Measurements from ENCODE around the gene PTPRN2.

PTPRN2 gene

DNA sequence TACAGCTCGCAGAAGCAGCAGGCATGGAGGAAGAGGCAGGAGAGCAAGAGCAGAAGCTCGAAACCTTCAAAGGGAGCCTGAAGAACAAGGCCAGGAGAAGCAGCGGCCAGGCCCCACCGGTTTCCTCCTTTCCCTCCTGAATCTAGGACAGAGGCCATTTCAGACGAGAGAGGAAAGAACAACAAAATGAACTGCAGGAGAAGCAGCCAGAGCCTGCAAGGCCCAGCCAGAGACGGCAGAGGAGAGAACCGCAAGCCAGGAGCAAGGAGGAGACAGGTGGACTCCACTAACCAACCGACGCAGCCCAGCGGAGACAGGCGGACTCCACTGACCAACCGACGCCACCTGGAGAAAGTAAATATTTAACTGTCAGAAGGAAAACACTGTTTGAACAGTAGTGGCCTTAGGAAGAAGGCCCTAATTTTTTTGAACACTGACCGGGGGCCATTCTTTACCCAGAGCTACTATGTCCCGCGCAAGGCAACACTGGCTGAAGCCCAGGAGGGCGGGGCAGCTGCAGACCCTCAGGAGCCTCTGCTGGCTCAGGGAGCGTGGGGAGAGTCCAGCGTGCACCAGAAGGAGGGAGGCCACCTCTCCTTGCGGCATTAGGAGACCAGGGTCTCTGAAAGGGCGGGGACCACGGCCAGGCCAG, 559.2 kb downstream of the PTPRN2 start:
- DNase-seq (ENCODE audit: low spot score) = peak; percentile 61
- no peak overlapping the region for H3K27ac ChIP-seq

GRCh38 chr7:158027646-158028045, 560.0 kb downstream of the PTPRN2 start:
- TF ChIP-seq, protein P1, sequence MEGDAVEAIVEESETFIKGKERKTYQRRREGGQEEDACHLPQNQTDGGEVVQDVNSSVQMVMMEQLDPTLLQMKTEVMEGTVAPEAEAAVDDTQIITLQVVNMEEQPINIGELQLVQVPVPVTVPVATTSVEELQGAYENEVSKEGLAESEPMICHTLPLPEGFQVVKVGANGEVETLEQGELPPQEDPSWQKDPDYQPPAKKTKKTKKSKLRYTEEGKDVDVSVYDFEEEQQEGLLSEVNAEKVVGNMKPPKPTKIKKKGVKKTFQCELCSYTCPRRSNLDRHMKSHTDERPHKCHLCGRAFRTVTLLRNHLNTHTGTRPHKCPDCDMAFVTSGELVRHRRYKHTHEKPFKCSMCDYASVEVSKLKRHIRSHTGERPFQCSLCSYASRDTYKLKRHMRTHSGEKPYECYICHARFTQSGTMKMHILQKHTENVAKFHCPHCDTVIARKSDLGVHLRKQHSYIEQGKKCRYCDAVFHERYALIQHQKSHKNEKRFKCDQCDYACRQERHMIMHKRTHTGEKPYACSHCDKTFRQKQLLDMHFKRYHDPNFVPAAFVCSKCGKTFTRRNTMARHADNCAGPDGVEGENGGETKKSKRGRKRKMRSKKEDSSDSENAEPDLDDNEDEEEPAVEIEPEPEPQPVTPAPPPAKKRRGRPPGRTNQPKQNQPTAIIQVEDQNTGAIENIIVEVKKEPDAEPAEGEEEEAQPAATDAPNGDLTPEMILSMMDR (IDR thresholded peaks at IDR 0.05) = no peak
- no peak overlapping the region for H3K27ac ChIP-seq
- peak; percentile 33 for DNase-seq (ENCODE audit: low spot score)

More for the DNA sequence above, 559.2 kb downstream of the PTPRN2 start:
- H3K4me3 ChIP-seq = no peak overlapping the region
- TF ChIP-seq, protein P1 (IDR thresholded peaks at IDR 0.05) = no peak

DNA sequence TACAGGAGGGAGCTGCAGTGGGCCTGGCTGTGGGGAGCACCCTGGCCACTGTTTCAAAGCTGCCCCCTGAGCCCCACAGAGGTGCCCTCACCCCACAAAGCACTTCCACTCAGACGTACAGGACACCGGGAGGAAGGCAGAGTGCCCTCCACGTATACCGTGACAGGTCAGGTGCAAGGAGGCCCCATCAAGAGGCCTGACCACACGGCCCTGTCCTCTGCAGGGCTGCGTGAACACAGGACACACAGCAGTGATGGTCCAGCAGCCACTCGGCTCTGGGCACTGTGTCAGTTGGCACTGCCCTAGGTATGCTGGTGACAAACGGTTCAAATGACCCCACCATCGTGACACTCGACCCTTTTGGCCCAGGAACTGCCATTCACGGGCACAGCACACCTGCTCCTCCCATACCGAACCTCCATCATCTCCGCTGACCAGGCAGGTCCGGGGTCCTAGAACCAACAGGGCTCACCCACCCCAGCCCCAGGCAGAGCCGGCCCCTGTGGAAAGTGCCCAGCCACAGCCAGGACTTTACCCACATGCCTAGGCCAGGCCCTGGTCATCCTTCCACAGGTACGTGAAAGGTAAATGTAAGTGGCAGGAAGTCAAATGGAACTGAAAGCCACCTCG, 560.9 kb downstream of the PTPRN2 start:
- H3K4me3 ChIP-seq = no peak overlapping the region
- TF ChIP-seq, protein P1 (IDR thresholded peaks at IDR 0.05) = no peak
- peak; percentile 54 for DNase-seq (ENCODE audit: low spot score)
- no peak overlapping the region for H3K27ac ChIP-seq

More at GRCh38 chr7:158027646-158028045, 560.0 kb downstream of the PTPRN2 start:
- no peak overlapping the region for H3K4me3 ChIP-seq

GRCh38 chr7:158025686-158026600, 561.7 kb downstream of the PTPRN2 start:
- H3K27ac ChIP-seq = no peak overlapping the region
- TF ChIP-seq, protein P1 (IDR thresholded peaks at IDR 0.05) = no peak
- no peak overlapping the region for H3K4me3 ChIP-seq
- peak; percentile 45 for DNase-seq (ENCODE audit: low spot score)

- DNase-seq (ENCODE audit: low spot score) = peak; percentile 47
- no peak overlapping the region for H3K4me3 ChIP-seq
- TF ChIP-seq, protein P1 (IDR thresholded peaks at IDR 0.05) = no peak
Observed at GRCh38 chr7:158024881-158025280, 562.7 kb downstream of the PTPRN2 start.

GRCh38 chr7:158024351-158024715, 563.3 kb downstream of the PTPRN2 start:
- TF ChIP-seq, protein P1 (IDR thresholded peaks at IDR 0.05) = no peak
- H3K4me3 ChIP-seq = no peak overlapping the region
- peak; percentile 47 for DNase-seq (ENCODE audit: low spot score)
- no peak overlapping the region for H3K27ac ChIP-seq

More at GRCh38 chr7:158024881-158025280, 562.7 kb downstream of the PTPRN2 start:
- no peak overlapping the region for H3K27ac ChIP-seq
